GM12891 (cell line): Measurements from ENCODE around the gene FLT1.

Experiments
- PAX5 ChIP-seq: IDR thresholded peaks from 2 replicates; pipeline ENCODE4 v1.6.1; 2011; ENCODE audit warnings: low read length, moderate library complexity, mild to moderate bottlenecking; ENCODE audit not compliant: insufficient read depth, severe bottlenecking
- POLR2A ChIP-seq: IDR thresholded peaks from 2 replicates; pipeline ENCODE4 v1.6.1; 2011; ENCODE audit warnings: low read depth, low read length, control low read depth
- POLR2AphosphoS5 ChIP-seq: IDR thresholded peaks from 2 replicates; pipeline ENCODE4 v1.6.1; 2011; ENCODE audit warnings: low read depth, low read length, control low read depth

DNA sequence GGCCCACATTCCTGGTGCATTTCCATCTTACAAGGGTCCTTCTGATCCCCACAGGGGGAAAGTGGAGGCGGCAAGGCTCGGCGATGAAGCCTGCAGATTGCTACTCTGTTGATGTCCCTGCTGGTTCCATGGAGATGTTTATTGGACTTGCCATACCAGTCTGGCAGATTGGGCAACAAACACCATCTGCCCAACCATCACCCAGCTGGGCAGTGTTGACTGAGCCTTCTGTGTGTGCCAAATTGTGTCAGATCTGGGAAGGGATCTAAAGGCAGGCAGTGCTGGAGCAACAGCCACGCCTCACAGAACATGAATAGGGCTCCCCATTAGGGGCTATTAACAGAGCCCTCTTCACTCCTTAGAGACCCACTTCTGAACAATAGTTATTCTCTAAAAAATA, 35.0 kb downstream of the FLT1 start:
- TF ChIP-seq POLR2AphosphoS5: no peak
- TF ChIP-seq POLR2A: no peak
- TF ChIP-seq PAX5: no peak
